GM19438 (cell line): ENCODE results near the gene NTN1.

Source experiments
- ATAC-seq: cut with Tn5 transposase; IDR thresholded peaks from one replicate; pipeline ENCODE4 v1.9.1; 2021; ENCODE audit warnings: low read depth; ENCODE audit not compliant: unreplicated experiment

NTN1 gene

GRCh38 chr17:9227819-9228407 lies 206.6 kb downstream of the NTN1 start:
- no peak for ATAC-seq

DNA sequence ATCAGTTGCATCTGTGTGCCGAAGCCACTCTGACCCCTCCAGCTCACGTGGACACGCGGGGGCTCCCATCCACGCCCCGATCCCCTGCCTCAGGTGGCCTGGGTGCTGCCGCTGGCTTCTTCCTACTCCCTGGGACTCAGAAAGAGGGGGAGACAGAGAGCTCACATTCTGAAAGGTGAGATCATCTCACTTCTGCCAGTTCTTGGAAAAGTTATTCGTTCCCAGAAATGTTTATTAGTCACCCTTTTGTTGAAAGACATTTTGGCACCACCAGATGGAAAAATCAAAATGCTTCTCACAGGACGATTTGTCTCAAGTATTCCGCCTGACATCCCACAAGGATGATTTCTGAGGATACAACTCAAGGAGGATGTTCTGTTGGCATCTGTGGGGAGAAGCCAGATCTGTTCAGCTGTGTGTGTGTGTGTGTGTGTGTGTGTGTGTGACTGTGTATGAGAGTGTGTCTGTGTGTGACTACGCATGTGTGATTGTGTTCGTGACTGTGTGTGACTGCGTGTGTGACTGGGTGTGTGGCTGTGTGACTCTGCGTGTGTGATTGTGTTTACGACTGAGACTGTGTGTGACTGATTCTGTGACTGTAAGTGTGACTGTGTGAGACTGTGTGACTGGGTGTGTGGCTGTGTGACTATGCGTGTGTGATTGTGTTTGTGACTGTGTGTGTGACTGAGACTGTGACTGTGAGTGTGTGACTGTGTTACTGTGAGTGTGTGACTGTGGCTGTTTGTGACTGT lies 207.3 kb downstream of the NTN1 start:
- no peak for ATAC-seq

DNA sequence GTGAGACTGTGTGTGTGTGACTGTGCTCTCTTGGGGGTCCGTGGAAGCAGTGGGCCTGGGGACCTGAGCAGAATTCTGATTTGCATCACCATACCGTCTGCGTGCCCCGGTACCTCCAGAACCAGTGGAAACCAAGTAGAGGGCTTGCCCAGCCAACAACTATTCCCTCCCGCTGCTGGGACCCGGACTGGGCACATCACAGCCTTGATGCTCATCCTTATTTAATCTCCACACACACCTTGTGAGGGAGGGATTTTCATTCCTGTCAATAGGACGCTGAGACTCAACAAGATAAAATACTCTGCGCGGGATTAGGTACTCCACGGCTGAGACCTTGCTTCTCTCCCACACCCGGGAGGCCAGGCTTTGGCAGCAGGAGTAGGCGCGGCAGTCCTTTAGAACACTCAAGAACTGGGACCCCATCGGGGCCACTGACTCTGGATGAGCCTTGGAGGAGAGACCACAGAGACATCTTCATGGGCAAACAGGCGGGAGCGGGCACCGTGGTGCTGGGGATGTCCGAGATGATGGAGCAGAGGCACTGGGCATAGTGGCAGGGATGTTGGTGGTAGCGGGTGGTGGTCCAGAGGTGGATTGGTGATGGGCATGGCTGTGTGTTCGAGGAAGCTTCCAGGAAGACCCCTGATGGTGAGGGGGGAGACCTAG lies 208.0 kb downstream of the NTN1 start:
- no peak for ATAC-seq

DNA sequence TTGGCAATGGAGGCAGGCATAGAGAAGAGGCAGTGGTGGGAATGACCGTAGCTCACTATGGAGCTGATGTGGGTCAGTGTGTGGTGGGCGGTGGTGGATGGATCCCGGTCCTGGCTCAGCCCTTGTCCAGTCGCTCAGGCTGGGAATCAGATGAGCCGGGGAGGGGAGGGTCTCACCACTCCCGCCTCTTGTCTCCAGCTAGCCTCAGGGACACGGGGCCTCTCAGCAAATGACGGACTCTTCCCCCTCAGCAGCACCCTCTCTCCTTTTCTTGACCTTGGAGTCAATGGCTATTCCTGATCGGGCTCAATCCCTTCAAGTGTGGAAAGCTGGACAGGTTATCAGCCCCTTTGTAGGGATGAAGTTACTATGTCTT lies 208.5 kb downstream of the NTN1 start:
- ATAC-seq: no peak

- no peak for ATAC-seq
Measured at GRCh38 chr17:9230346-9230745, 209.0 kb downstream of the NTN1 start.

- no peak for ATAC-seq
Measured at GRCh38 chr17:9230861-9231260, 209.6 kb downstream of the NTN1 start.

DNA sequence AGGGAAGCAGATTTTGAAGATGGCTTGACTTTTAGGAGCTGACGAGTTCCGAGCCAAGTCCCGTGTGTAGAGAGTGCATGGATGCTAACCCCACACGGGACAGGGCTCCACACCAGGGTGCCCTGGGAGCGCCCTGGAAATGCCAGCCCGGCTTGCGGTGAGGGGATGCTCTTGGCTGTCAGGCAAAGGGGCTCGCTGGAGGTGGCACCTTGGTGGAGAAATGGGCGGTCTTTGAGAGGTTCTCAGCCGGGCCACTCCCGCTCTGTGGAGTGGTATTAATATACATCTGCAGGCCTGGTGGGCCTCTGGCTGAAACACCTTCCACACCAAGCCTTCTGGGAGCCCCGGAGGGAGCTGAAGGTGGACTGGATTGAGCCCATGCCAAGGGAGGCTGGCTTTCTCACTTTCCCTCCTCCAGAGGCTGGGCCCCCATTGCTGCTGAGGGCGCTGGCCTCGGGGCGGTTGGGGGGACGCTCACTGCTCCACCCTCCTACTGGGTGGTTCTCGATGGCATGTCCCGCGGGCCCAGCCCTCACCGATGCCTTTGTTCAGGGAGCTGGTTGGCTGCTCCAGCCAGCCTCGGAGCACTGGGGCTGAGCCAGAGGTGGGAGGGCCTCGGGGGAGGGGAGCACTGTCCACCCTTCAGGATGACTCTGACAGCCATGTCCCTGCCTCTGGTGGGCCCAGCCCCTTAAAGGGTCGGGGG lies 210.3 kb downstream of the NTN1 start:
- no peak for ATAC-seq

- no peak for ATAC-seq
Measured at GRCh38 chr17:9232155-9232475, 210.8 kb downstream of the NTN1 start.

- ATAC-seq: no peak
Measured at GRCh38 chr17:9232591-9233270, 211.4 kb downstream of the NTN1 start.

GRCh38 chr17:9233271-9233599 lies 211.9 kb downstream of the NTN1 start:
- ATAC-seq: no peak

DNA sequence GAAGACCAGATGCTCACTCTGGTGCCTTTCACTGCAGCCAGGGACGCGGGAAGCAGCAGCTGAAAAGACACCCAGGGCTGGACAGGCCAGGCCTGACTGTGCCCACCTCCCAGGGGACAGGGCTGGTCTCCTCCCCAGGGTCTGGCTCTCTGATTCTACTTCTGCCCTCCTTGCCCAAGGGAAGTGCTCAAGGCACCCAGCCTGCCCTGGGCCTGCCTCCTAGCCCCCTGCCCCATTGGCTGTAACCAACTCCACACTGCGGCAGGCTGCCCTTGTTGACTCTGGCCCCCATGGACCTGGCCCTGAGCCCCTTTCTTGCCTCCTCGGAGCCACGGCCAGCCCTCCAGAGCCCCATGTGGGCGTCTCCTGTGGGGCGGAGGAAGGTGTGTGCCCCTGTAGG lies 212.5 kb downstream of the NTN1 start:
- no peak for ATAC-seq

- ATAC-seq: no peak
Measured at GRCh38 chr17:9234389-9234945, 213.2 kb downstream of the NTN1 start.

GRCh38 chr17:9235346-9235745 lies 214.0 kb downstream of the NTN1 start:
- ATAC-seq: no peak

GRCh38 chr17:9236286-9237052 lies 215.2 kb downstream of the NTN1 start:
- ATAC-seq: no peak

GRCh38 chr17:9237053-9237410 lies 215.7 kb downstream of the NTN1 start:
- ATAC-seq: no peak

GRCh38 chr17:9237661-9238301 lies 216.5 kb downstream of the NTN1 start:
- ATAC-seq: no peak

DNA sequence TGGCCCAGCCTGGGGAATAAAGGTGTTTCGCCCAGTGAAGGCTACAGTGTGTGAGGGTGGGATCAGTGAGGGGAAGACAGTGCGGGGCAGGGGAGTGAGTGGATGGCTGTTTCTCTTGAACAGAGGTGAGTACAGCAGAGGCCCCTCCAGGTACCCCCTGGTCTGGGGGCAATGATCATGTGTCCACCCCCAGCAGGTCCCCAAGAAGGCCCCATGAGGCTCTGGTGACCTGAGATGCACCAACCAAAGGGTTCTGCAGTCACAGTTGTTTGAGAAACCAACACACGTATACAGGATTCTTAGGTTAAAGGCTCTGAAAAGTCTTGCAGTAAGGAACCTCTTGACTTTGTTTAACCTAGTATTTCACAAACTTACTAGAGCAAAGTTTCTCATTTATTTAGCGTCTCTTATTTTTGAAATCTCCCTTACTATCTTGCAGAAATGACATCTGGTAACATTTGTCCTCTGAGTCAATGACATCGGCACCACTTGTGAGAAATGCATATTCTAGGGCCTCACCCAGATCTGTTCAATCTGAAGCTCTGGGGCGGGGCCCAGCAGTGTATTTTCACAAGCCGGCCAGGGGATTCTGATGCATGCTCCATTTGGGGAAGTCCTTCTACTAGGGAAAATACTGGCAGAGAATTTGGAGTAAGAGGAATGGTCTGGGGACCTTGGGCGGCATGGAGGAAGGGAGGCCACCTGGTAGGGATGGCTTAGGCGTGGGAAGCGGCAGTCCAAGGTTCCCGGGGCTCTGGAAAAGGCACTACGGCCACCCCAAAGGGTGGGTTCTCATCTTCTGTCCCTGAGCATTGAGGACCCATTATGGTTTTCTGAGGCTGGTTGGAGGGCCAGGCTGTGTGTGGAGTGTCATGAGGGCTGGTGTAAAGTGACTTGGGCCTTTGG lies 217.3 kb downstream of the NTN1 start:
- no peak for ATAC-seq

DNA sequence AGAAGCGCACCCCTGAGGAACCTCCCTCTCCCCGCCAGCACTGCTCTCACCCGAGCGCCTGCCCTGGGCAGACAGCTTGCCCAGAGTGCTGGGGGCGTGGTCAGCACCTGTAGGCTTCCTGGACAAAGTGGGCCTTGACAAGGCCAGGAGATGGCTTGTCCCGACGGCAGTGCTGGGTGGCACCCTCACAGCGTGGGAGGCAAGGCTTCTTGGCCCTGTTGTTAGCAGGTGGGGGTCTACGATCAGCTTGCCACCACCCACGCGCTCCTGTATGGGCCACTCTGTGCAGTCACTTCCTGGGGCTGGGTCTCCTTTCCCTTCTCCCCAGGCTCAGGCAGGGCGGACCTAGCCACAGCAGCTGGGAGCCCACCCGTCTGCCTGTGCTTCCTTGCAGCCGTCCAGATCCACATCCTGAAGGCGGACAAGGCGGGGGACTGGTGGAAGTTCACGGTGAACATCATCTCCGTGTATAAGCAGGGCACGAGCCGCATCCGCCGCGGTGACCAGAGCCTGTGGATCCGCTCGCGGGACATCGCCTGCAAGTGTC lies 218.0 kb downstream of the NTN1 start:
- ATAC-seq: no peak
